Upper lobe of left lung (tissue), 6 donors: ENCODE results near the gene NPC1. TPM values are rescaled to one million over a fixed set of nuclear protein-coding genes. Genes with fewer than 3 reads are reported as not detected.
A peak's percentile ranks its signal among the peaks of the same experiment; 100 is the strongest.

Experiments used
- ATAC-seq, 2 donors: fragments of 200-7000 bp; cut with Tn5 transposase; one replicate each; pipeline ENCODE4 v1.9.1; 2022; ENCODE audit warnings: mild to moderate bottlenecking in 2 of 2, moderate library complexity in 2 of 2; ENCODE audit not compliant: low FRiP score in 2 of 2
- DNase-seq, 2 donors: peaks; one replicate each; pipeline ENCODE4 v3.0.0-alpha.2; 2019 to 2020
- H3K27ac ChIP-seq, 4 donors: fragments of 200-600 bp; sonication (generic); one replicate each; pipeline ENCODE4 v1.5.1; 2016 to 2019
- H3K27me3 ChIP-seq, 4 donors: fragments of 200-600 bp; sonication (generic); one replicate each; pipeline ENCODE4 v1.5.1; 2017 to 2019
- H3K36me3 ChIP-seq, 4 donors: fragments of 200-600 bp; sonication (generic); one replicate each; pipeline ENCODE4 v1.5.1; 2016 to 2019
- H3K4me1 ChIP-seq, 4 donors: fragments of 200-600 bp; sonication (generic); one replicate each; pipeline ENCODE4 v1.5.1; 2018 to 2019
- H3K4me3 ChIP-seq, 4 donors: fragments of 200-600 bp; sonication (generic); one replicate each; pipeline ENCODE4 v1.5.1; 2017 to 2019; ENCODE audit warnings: mild to moderate bottlenecking in 2 of 4, moderate library complexity in 1 of 4
- H3K9me3 ChIP-seq, 4 donors: fragments of 200-600 bp; sonication (generic); one replicate each; pipeline ENCODE4 v1.5.1; 2018 to 2019
- CTCF ChIP-seq, 6 experiments: fragments of 450-650 bp in 4 of 6; fragments of 200-600 bp in 2 of 6; sonication (generic) in 2 of 6; IDR thresholded peaks; one replicate each; pipeline ENCODE4 v1.5.1; 2016 to 2019; ENCODE audit warnings: antibody characterized with exemption in 6 of 6
- EP300 ChIP-seq, 4 donors: sonication (generic); formaldehyde crosslinking; IDR thresholded peaks; one replicate each; pipeline ENCODE4 v1.5.1; 2017; ENCODE audit warnings: antibody characterized with exemption in 4 of 4, control low read depth in 2 of 4
- POLR2A ChIP-seq, 4 donors: fragments of 450-650 bp; IDR thresholded peaks; one replicate each; pipeline ENCODE4 v1.5.1; 2016 to 2017; ENCODE audit warnings: antibody characterized with exemption in 4 of 4, mild to moderate bottlenecking in 2 of 4
- POLR2AphosphoS5 ChIP-seq, 2 donors: sonication (generic); formaldehyde crosslinking; IDR thresholded peaks; one replicate each; pipeline ENCODE4 v1.5.1; 2017; ENCODE audit warnings: antibody characterized with exemption in 2 of 2
- WGBS, 2 donors: methylation state at CpG; one replicate each; pipeline ENCODE4 v1.1.5; 2017 to 2018; 5-methylcytosine and 5-hydroxymethylcytosine counted together
- total RNA-seq, 6 donors: library from RNA; depleted of rRNA in 4 of 6; stranded (reverse); fragments of >200 nt in 4 of 6; gene quantifications; one replicate each; pipeline versions ENCODE4 v1.1.0 to v1.2.1, GENCODE V29; 2016 to 2021
- donor health status: DM: no; HTN: no; CAD: no; lungs with moderate emphysema.
- donor health status: DM: no; HTN: yes; CAD: no; lungs with severe emphysema.

NPC1 gene
- total RNA-seq, 6 donors from 2014 or later, result 117 to 437 (median 167) TPM

GRCh38 chr18:23548719-23549118, 37.6 kb downstream of the NPC1 start:
- DNase-seq (no peak), ATAC-seq (no peak)
- Histone ChIP-seq H3K4me1 (peaks cover 0 to 26% (median 7%) of the 10 kb centered on the region in 4 donors), H3K36me3 (peaks cover 20 to 98% (median 66%) of the 10 kb centered on the region in 4 donors), H3K27me3 (no peaks in the 10 kb centered on the region), H3K27ac (no peak overlapping the region), H3K9me3 (no peaks in the 10 kb centered on the region), H3K4me3 (no peak overlapping the region)
- TF ChIP-seq EP300 (IDR thresholded peaks at IDR 0.05), result no peak
- no peak for TF ChIP-seq POLR2AphosphoS5 (IDR thresholded peaks at IDR 0.05)
- no peak for TF ChIP-seq POLR2A (IDR thresholded peaks at IDR 0.05)
- no peak for TF ChIP-seq CTCF (IDR thresholded peaks at IDR 0.05)
- WGBS, 2 donors, result 98 to 99% methylated on average over 3 of the region's 3 CpGs

GRCh38 chr18:23548275-23548674, 38.0 kb downstream of the NPC1 start:
- DNase-seq (no peak), ATAC-seq (no peak)
- peaks cover 23 to 98% (median 66%) of the 10 kb centered on the region in 4 donors for H3K36me3 ChIP-seq
- no peak overlapping the region for H3K4me3 ChIP-seq
- no peak overlapping the region for H3K27ac ChIP-seq
- H3K27me3 ChIP-seq, result no peaks in the 10 kb centered on the region
- H3K9me3 ChIP-seq, result no peaks in the 10 kb centered on the region
- WGBS, 2 donors, result 77 to 78% methylated on average over 2 of the region's 2 CpGs
- H3K4me1 ChIP-seq, result peaks cover 0 to 26% (median 7%) of the 10 kb centered on the region in 4 donors
- TF ChIP-seq CTCF (IDR thresholded peaks at IDR 0.05) (no peak), EP300 (IDR thresholded peaks at IDR 0.05) (no peak), POLR2A (IDR thresholded peaks at IDR 0.05) (no peak), POLR2AphosphoS5 (IDR thresholded peaks at IDR 0.05) (no peak)

GRCh38 chr18:23547846-23548245, 38.5 kb downstream of the NPC1 start:
- Histone ChIP-seq H3K4me3 (no peak overlapping the region), H3K27ac (peak overlapping the region in 1 of 4 donors; percentile 2), H3K36me3 (peaks cover 26 to 98% (median 67%) of the 10 kb centered on the region in 4 donors), H3K9me3 (no peaks in the 10 kb centered on the region), H3K27me3 (no peaks in the 10 kb centered on the region), H3K4me1 (peaks cover 0 to 25% (median 7%) of the 10 kb centered on the region in 4 donors)
- TF ChIP-seq POLR2A (IDR thresholded peaks at IDR 0.05), result no peak
- no peak for TF ChIP-seq POLR2AphosphoS5 (IDR thresholded peaks at IDR 0.05)
- no peak for TF ChIP-seq EP300 (IDR thresholded peaks at IDR 0.05)
- TF ChIP-seq CTCF (IDR thresholded peaks at IDR 0.05), result no peak
- ATAC-seq (peak in 1 of 2 donors; percentile 46), DNase-seq (no peak)
- WGBS, 2 donors, result 67 to 84% methylated on average over 3 of the region's 3 CpGs

GRCh38 chr18:23547306-23547705, 39.0 kb downstream of the NPC1 start:
- peak overlapping the region in 1 of 4 donors; percentile 2 for H3K27ac ChIP-seq
- ATAC-seq (no peak), DNase-seq (no peak)
- 72 to 82% methylated on average over 3 of the region's 3 CpGs for WGBS, 2 donors
- H3K36me3 ChIP-seq, result peaks cover 32 to 98% (median 65%) of the 10 kb centered on the region in 4 donors
- H3K4me1 ChIP-seq, result peaks cover 0 to 19% (median 5%) of the 10 kb centered on the region in 4 donors
- no peak overlapping the region for H3K4me3 ChIP-seq
- no peaks in the 10 kb centered on the region for H3K9me3 ChIP-seq
- H3K27me3 ChIP-seq, result no peaks in the 10 kb centered on the region
- no peak for TF ChIP-seq POLR2A (IDR thresholded peaks at IDR 0.05)
- TF ChIP-seq CTCF (IDR thresholded peaks at IDR 0.05), result no peak
- no peak for TF ChIP-seq POLR2AphosphoS5 (IDR thresholded peaks at IDR 0.05)
- no peak for TF ChIP-seq EP300 (IDR thresholded peaks at IDR 0.05)

- peak overlapping the region in 1 of 4 donors; percentile 30 for H3K27ac ChIP-seq
- 91 to 93% methylated on average over 13 of the region's 13 CpGs for WGBS, 2 donors
- no peak overlapping the region for H3K4me3 ChIP-seq
- H3K36me3 ChIP-seq, result peaks cover 45 to 98% (median 66%) of the 10 kb centered on the region in 4 donors
- ATAC-seq (no peak), DNase-seq (peak in 1 of 2 donors; percentile 25)
- no peaks in the 10 kb centered on the region for H3K9me3 ChIP-seq
- TF ChIP-seq EP300 (IDR thresholded peaks at IDR 0.05) (no peak), CTCF (IDR thresholded peaks at IDR 0.05) (no peak), POLR2AphosphoS5 (IDR thresholded peaks at IDR 0.05) (no peak), POLR2A (IDR thresholded peaks at IDR 0.05) (no peak)
- H3K4me1 ChIP-seq, result peaks cover 0 to 16% (median 11%) of the 10 kb centered on the region in 4 donors
- H3K27me3 ChIP-seq, result no peaks in the 10 kb centered on the region
These were observed 41.0 kb downstream of the NPC1 start for GRCh38 chr18:23545247-23545789.
